Superior temporal gyrus (tissue), 1 donor: Measurements from ENCODE around the gene SOX13.

Experiments
- DNase-seq: peaks from one replicate; pipeline ENCODE4 v3.0.0-alpha.2; 2016; ENCODE audit errors: extremely low spot score

The SOX13 gene

GRCh38 chr1:204106825-204107224, 33.9 kb downstream of the SOX13 start:
- no peak for DNase-seq

GRCh38 chr1:204107892-204108291, 35.0 kb downstream of the SOX13 start:
- no peak for DNase-seq

- no peak for DNase-seq
Measured at GRCh38 chr1:204108312-204109141, 35.6 kb downstream of the SOX13 start.

- no peak for DNase-seq
Measured at GRCh38 chr1:204110894-204111633, 38.1 kb downstream of the SOX13 start.

- no peak for DNase-seq
Measured at GRCh38 chr1:204112876-204113730, 40.2 kb downstream of the SOX13 start.

GRCh38 chr1:204113896-204114295, 41.0 kb downstream of the SOX13 start:
- DNase-seq = no peak

GRCh38 chr1:204114606-204115005, 41.7 kb downstream of the SOX13 start:
- no peak for DNase-seq

- no peak for DNase-seq
Measured at GRCh38 chr1:204115116-204115515, 42.2 kb downstream of the SOX13 start.

GRCh38 chr1:204116539-204116938, 43.6 kb downstream of the SOX13 start:
- no peak for DNase-seq

- DNase-seq = no peak
Measured at GRCh38 chr1:204121840-204122555, 49.1 kb downstream of the SOX13 start.

- DNase-seq = no peak
Measured at GRCh38 chr1:204123376-204123775, 50.5 kb downstream of the SOX13 start.

GRCh38 chr1:204124639-204125038, 51.7 kb downstream of the SOX13 start:
- no peak for DNase-seq

GRCh38 chr1:204125759-204126351, 52.9 kb downstream of the SOX13 start:
- no peak for DNase-seq

- no peak for DNase-seq
Measured at GRCh38 chr1:204126386-204126785, 53.5 kb downstream of the SOX13 start.

GRCh38 chr1:204126956-204127355, 54.0 kb downstream of the SOX13 start:
- no peak for DNase-seq

GRCh38 chr1:204127597-204128242, 54.8 kb downstream of the SOX13 start:
- peak; percentile 79 for DNase-seq

GRCh38 chr1:204128464-204128963, 55.6 kb downstream of the SOX13 start:
- DNase-seq = no peak

GRCh38 chr1:204128964-204129896, 56.3 kb downstream of the SOX13 start:
- DNase-seq = peak; percentile 65

GRCh38 chr1:204130178-204130577, 57.3 kb downstream of the SOX13 start:
- DNase-seq = no peak
